ENCODE results near the gene KIRREL3.

DNA sequence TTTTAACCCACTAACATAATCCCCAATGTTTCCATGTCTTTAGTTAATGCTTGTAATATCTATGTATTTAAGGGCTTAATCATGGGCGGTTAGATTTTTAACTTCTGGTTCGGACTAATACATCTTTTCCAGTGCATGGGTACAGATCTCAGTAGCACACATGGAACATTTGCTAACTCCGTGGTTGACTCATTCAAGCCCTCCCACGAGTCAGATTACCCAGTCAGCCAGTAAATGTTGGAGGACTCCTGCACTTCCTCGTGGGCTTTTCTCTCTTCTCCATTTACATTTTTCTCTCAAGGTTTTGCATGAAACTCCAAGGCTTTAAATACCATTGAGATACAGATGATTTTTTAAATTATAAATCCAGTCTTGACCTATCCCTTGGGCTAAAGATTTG is 331.2 kb downstream of the KIRREL3 start:
- TF ChIP-seq, protein P1, sequence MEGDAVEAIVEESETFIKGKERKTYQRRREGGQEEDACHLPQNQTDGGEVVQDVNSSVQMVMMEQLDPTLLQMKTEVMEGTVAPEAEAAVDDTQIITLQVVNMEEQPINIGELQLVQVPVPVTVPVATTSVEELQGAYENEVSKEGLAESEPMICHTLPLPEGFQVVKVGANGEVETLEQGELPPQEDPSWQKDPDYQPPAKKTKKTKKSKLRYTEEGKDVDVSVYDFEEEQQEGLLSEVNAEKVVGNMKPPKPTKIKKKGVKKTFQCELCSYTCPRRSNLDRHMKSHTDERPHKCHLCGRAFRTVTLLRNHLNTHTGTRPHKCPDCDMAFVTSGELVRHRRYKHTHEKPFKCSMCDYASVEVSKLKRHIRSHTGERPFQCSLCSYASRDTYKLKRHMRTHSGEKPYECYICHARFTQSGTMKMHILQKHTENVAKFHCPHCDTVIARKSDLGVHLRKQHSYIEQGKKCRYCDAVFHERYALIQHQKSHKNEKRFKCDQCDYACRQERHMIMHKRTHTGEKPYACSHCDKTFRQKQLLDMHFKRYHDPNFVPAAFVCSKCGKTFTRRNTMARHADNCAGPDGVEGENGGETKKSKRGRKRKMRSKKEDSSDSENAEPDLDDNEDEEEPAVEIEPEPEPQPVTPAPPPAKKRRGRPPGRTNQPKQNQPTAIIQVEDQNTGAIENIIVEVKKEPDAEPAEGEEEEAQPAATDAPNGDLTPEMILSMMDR (IDR thresholded peaks at IDR 0.05; ENCODE audit: control extremely low read depth in 1 of 3, insufficient read depth in 1 of 3, low read depth in 1 of 3, low read length in 3 of 3), result no peak
- no peak for TF ChIP-seq EZH2 (IDR thresholded peaks at IDR 0.05; ENCODE audit: low read depth, low read length, severe bottlenecking)
- TF ChIP-seq GABPA (IDR thresholded peaks at IDR 0.05; ENCODE audit: borderline replicate concordance, insufficient read depth, low read length), result no peak
- TF ChIP-seq TEAD4 (IDR thresholded peaks at IDR 0.05; ENCODE audit: low read depth, low read length), result no peak
- TF ChIP-seq POLR2A (IDR thresholded peaks at IDR 0.05; ENCODE audit: control extremely low read depth in 1 of 2, low read depth in 2 of 2, low read length in 2 of 2), result no peak
- no peak for TF ChIP-seq POLR2AphosphoS5 (IDR thresholded peaks at IDR 0.05; ENCODE audit: low read depth, low read length)
- TF ChIP-seq MAX (IDR thresholded peaks at IDR 0.05), result no peak
- TF ChIP-seq CHD1 (IDR thresholded peaks at IDR 0.05; ENCODE audit: low read depth, low read length), result no peak
- no peak for TF ChIP-seq MAFK (IDR thresholded peaks at IDR 0.05; ENCODE audit: low read depth, low read length)

All from H1 (cell line).